Erythroblast (primary cell): ENCODE data around the gene TMEM51.

Experiments
- GATA1 ChIP-seq: IDR thresholded peaks from 2 replicates; pipeline ENCODE4 v1.6.1; 2011; ENCODE audit warnings: low read depth, mild to moderate bottlenecking, control low read depth, low read length, moderate library complexity
- POLR2A ChIP-seq: IDR thresholded peaks from 2 replicates; pipeline ENCODE4 v1.6.1; 2011; ENCODE audit warnings: mild to moderate bottlenecking, low read length

GRCh38 chr1:15242766-15243165, 89.2 kb downstream of the TMEM51 start:
- TF ChIP-seq POLR2A (no peak), GATA1 (no peak)
